ENCODE measurements around the gene TNNI2. TPM values are rescaled to one million over a fixed set of nuclear protein-coding genes. Genes with fewer than 3 reads are reported as not detected.

Gene TNNI2
- total and polyA plus RNA-seq, 2 donors (not counting 3 experiments of a cell fraction or from before 2014, with no cell fraction given) = not detected

DNA sequence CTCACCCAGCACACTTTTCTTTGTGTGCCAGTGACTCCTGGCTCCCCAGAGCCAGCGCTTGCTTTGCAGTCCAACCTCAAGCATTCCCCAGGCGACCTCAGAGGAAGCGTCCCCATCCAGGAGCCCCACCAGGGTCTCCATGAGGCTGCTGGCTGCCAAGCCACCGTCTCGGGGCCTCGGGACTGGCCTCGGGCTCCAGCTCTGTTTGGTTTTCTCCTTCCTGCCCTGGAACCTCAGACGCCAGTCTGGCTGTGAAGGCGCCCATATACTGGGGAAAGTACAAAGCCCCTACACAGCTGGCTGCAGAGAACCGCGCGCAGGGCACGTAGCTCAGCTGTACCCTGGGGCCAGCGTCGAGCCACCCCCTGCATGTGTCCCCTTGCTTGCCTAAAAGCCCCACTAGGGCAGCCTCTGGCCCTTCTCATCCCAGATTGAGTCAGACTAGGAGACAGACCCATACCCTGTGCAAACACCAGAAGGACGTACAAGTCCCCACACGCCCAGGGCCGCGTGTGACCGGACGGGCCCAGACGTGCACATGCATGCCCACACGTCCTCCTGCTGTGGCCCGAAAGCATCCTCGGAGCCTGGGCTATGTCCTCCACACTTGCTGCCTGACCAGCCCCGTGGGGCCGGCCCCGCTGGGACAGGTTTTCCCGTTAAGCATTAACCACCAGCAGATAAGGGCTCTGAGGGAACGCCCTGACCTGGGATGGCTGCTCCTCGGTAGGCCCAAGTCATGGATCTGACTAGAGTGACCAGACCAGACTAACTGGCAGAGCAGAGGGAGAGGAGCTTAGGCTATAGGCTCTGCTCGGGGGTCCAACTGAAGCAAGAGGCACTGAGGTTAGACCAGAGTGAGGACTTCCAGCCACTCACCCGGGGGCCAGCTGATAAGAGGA, 8.2 kb upstream of the TNNI2 start:
- dilution Hi-C loops (cut with MboI; ENCODE audit: extremely low pct_ligation_motif_present, low sequenced_read_pairs) = no loop called here
- FAIRE-seq (no peak), DNase-seq (ENCODE audit: low read depth, low spot score) (no peak)
- H3K27me3 ChIP-seq (ENCODE audit: control insufficient read depth in 2 of 2, insufficient read depth in 2 of 2, low read length in 2 of 2) = no peaks in the 10 kb centered on the region
- H3K4me1 ChIP-seq (ENCODE audit: control insufficient read depth, extremely low read depth, insufficient read depth, low read length) = peaks cover 3% of the 10 kb centered on the region
- H3K36me3 ChIP-seq (ENCODE audit: control insufficient read depth in 2 of 2, extremely low read depth in 1 of 2, insufficient read depth in 2 of 2, low read length in 2 of 2) = no peaks in the 10 kb centered on the region
- POLR2A ChIA-PET = no interaction called here
- H3K79me2 ChIP-seq (ENCODE audit: control insufficient read depth, insufficient read depth, low read length) = no peaks in the 10 kb centered on the region
- no peak overlapping the region for H2AFZ ChIP-seq (ENCODE audit: low read depth, low read length)
- H3K9me1 ChIP-seq (replicated peaks; ENCODE audit: control insufficient read depth, extremely low read depth, insufficient read depth, low read length) = no peaks in the 10 kb centered on the region
- H3K4me3 ChIP-seq (replicated peaks in 1 of 3; ENCODE audit: insufficient read depth in 1 of 3, low read depth in 1 of 3, low read length in 3 of 3) = no peak overlapping the region
- H3K27ac ChIP-seq (ENCODE audit: insufficient read depth, low read depth, low read length) = no peak overlapping the region
- H3K9me3 ChIP-seq (replicated peaks; ENCODE audit: control insufficient read depth, insufficient read depth, low read length) = no peaks in the 10 kb centered on the region
- TF ChIP-seq, protein P1, sequence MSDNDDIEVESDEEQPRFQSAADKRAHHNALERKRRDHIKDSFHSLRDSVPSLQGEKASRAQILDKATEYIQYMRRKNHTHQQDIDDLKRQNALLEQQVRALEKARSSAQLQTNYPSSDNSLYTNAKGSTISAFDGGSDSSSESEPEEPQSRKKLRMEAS (IDR thresholded peaks at IDR 0.05; ENCODE audit: insufficient read depth, insufficient read length) = no peak
- CTCF ChIA-PET = interaction anchor here (0.9 to 7.8 kb wide), 4 partner anchors 27 to 178 kb away, joined by 4 to 623 read pairs (median 172); no protein-coding TSS in a partner anchor
- BruUV-seq (replicated peaks) = no TSS peak
- no peak overlapping the region for H3K4me2 ChIP-seq (ENCODE audit: insufficient read depth, low read length)
- intact Hi-C loops (cut with micrococcal nuclease) = no loop called here
- H4K20me1 ChIP-seq (replicated peaks; ENCODE audit: control insufficient read depth, extremely low read depth, insufficient read depth, low read length) = no peaks in the 10 kb centered on the region
- no peak overlapping the region for H3K9ac ChIP-seq (replicated peaks; ENCODE audit: extremely low read depth, insufficient read depth, low read length)

DNA sequence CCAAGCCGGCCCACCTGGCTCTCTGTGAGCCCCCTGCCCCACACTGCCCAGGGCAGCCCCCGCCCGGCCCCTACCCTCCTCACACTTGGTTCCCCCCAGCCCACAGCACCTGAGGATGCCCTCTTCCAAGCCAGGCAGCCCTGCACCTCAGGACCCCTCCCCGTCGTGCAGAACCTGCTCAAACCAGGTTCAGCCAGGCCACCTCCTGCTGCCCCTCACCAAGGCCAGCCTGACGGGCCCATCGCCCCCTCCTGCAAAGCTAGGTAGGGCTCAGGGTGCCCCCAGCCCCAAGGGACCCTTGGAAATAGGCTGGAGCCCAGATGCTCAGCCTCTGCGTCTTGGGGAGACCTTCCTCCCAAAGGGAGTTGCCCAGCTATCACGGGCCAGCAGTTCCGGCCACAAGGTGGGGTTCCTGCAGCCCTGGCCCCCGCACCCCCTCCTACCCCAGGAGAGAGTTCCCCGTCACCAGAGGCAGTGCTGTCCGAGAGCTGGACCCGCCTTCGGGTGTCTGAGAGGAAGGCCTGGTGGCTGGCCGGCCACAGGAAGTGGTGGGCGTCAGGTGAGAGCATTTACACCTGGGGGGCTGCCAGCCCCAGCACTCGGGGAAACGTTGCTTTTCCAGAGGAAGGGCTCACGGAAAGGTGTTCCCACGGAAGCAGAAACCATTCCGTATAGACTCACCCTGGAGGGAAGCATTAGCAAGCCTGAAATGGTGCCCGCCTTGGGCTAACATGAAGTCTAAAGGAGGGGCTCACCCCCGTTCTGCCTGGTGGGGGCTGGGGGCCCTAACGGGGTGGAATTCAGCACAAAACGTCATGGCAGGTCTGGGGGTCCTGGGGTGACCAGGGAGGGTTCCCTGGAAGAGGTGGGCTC, 7.2 kb upstream of the TNNI2 start:
- intact Hi-C loops (cut with micrococcal nuclease) = loop anchor here (1.0 kb wide), 2 partner anchors 137 to 179 kb away; no protein-coding TSS in a partner anchor

More for the DNA sequence above, 7.2 kb upstream of the TNNI2 start:
- Histone ChIP-seq H3K9ac (replicated peaks; ENCODE audit: extremely low read depth, insufficient read depth, low read length) (no peak overlapping the region), H3K9me1 (replicated peaks; ENCODE audit: control insufficient read depth, extremely low read depth, insufficient read depth, low read length) (no peaks in the 10 kb centered on the region), H3K4me3 (replicated peaks in 1 of 3; ENCODE audit: insufficient read depth in 1 of 3, low read depth in 1 of 3, low read length in 3 of 3) (no peak overlapping the region), H3K27ac (ENCODE audit: insufficient read depth, low read depth, low read length) (no peak overlapping the region), H3K36me3 (ENCODE audit: control insufficient read depth in 2 of 2, extremely low read depth in 1 of 2, insufficient read depth in 2 of 2, low read length in 2 of 2) (no peaks in the 10 kb centered on the region), H3K4me1 (ENCODE audit: control insufficient read depth, extremely low read depth, insufficient read depth, low read length) (peaks cover 3% of the 10 kb centered on the region), H3K9me3 (replicated peaks; ENCODE audit: control insufficient read depth, insufficient read depth, low read length) (no peaks in the 10 kb centered on the region), H3K79me2 (ENCODE audit: control insufficient read depth, insufficient read depth, low read length) (no peaks in the 10 kb centered on the region), H3K4me2 (ENCODE audit: insufficient read depth, low read length) (no peak overlapping the region), H4K20me1 (replicated peaks; ENCODE audit: control insufficient read depth, extremely low read depth, insufficient read depth, low read length) (no peaks in the 10 kb centered on the region), H3K27me3 (ENCODE audit: control insufficient read depth in 2 of 2, insufficient read depth in 2 of 2, low read length in 2 of 2) (no peaks in the 10 kb centered on the region), H2AFZ (ENCODE audit: low read depth, low read length) (no peak overlapping the region)
- ChIA-PET CTCF (interaction anchor here (1.4 to 7.8 kb wide), 16 partner anchors 11 to 325 kb away, joined by 4 to 623 read pairs (median 12); partner anchors contain the start of gene KRTAP5-6), POLR2A (no interaction called here)
- BruUV-seq (replicated peaks) = no TSS peak
- TF ChIP-seq EZH2 (IDR thresholded peaks at IDR 0.05; ENCODE audit: borderline replicate concordance, low read depth, low read length, severe bottlenecking) (no peak), POLR2A (IDR thresholded peaks at IDR 0.05; ENCODE audit: low read depth, low read length) (no peak), JUN (IDR thresholded peaks at IDR 0.05; ENCODE audit: borderline replicate concordance, insufficient read depth, insufficient read length, low read depth) (no peak), GATA2 (IDR thresholded peaks at IDR 0.05; ENCODE audit: insufficient read depth, insufficient read length, low read depth, low read length) (no peak), FOS (IDR thresholded peaks at IDR 0.05; ENCODE audit: borderline replicate concordance, insufficient read depth, low read length) (no peak), MYC (IDR thresholded peaks at IDR 0.05; ENCODE audit: low read depth, low read length) (no peak), POLR2AphosphoS5 (IDR thresholded peaks at IDR 0.05; ENCODE audit: insufficient read depth, low read depth, low read length) (no peak)
- TF ChIP-seq, protein P2, sequence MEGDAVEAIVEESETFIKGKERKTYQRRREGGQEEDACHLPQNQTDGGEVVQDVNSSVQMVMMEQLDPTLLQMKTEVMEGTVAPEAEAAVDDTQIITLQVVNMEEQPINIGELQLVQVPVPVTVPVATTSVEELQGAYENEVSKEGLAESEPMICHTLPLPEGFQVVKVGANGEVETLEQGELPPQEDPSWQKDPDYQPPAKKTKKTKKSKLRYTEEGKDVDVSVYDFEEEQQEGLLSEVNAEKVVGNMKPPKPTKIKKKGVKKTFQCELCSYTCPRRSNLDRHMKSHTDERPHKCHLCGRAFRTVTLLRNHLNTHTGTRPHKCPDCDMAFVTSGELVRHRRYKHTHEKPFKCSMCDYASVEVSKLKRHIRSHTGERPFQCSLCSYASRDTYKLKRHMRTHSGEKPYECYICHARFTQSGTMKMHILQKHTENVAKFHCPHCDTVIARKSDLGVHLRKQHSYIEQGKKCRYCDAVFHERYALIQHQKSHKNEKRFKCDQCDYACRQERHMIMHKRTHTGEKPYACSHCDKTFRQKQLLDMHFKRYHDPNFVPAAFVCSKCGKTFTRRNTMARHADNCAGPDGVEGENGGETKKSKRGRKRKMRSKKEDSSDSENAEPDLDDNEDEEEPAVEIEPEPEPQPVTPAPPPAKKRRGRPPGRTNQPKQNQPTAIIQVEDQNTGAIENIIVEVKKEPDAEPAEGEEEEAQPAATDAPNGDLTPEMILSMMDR (IDR thresholded peaks at IDR 0.05; ENCODE audit: extremely low read depth in 1 of 2, insufficient read depth in 1 of 2, low read depth in 1 of 2, low read length in 2 of 2) = no peak
- TF ChIP-seq, protein P1 (IDR thresholded peaks at IDR 0.05; ENCODE audit: insufficient read depth, insufficient read length) = no peak
- DNase-seq (ENCODE audit: low read depth, low spot score) = no peak
- dilution Hi-C loops (cut with MboI; ENCODE audit: extremely low pct_ligation_motif_present, low sequenced_read_pairs) = no loop called here
- no peak for FAIRE-seq
